Measurements from ENCODE around the gene CHD6.

The CHD6 gene

DNA sequence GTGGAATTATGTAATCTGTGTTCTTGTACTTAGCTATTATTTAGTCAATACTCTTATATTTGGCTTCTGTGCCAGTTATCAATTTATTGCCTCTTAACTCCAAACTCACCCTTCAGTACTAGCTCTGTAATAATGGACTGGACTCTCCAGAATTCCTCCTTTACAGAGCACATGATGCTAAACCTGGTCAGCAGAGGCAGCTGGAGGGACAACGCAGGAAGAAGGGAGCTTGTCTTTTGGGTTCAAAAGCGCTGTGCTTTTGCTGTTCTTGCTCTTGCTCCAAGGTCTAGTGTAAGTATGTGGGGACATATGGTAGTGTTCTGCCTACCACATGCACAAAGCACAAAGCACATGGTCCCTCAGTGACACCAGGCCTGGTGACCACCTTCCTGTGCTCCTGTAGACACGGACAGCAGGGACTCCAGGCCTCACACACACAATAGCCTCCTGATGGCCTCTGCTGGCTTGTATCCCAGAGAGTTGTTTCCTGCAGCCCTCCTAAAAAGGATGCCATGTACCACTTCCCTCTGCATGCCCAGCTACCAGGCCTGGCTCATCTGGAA is 46.1 kb downstream of the CHD6 start:
- FAIRE-seq = no peak
- TF ChIP-seq POU2F2 (IDR thresholded peaks at IDR 0.05; ENCODE audit: low read depth, low read length) = no peak
- no peak for TF ChIP-seq SPI1 (IDR thresholded peaks at IDR 0.05; ENCODE audit: low read depth, low read length)
- TF ChIP-seq POLR2AphosphoS5 (IDR thresholded peaks at IDR 0.05; ENCODE audit: low read depth, low read length) = no peak
- TF ChIP-seq POLR2A (IDR thresholded peaks at IDR 0.05; ENCODE audit: low read depth, low read length) = no peak
- no peak for TF ChIP-seq TAF1 (IDR thresholded peaks at IDR 0.05; ENCODE audit: low read depth, low read length)
- no peak for TF ChIP-seq PAX5 (IDR thresholded peaks at IDR 0.05; ENCODE audit: insufficient read depth, low read length, severe bottlenecking)
- no peak for DNase-seq (ENCODE audit: insufficient read length, low spot score)

DNA sequence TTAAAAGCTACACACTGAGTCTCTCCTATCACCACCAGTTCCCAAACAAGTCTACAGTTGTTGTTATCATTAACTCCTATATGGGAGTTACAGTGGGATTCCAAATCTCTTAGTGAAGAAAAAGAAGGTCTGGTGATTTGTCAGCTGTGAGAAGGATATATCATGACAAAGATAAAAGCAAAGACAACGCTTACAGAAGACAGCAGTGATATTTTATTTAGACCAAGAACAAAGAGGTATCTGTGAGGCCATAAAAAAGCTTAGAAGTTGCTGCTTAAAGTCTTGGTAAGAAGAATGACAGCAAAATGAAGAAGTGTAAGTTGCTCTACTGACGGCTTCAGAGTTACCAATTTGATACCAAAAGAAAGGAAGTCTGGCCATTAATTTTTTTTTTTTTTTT is 47.2 kb downstream of the CHD6 start:
- TF ChIP-seq PAX5 (IDR thresholded peaks at IDR 0.05; ENCODE audit: insufficient read depth, low read length, severe bottlenecking) (no peak), SPI1 (IDR thresholded peaks at IDR 0.05; ENCODE audit: low read depth, low read length) (peak; percentile 10; the same call in 1 of the 2 replicates)
- DNase-seq (ENCODE audit: insufficient read length, low spot score) = no peak
- FAIRE-seq = no peak

DNA sequence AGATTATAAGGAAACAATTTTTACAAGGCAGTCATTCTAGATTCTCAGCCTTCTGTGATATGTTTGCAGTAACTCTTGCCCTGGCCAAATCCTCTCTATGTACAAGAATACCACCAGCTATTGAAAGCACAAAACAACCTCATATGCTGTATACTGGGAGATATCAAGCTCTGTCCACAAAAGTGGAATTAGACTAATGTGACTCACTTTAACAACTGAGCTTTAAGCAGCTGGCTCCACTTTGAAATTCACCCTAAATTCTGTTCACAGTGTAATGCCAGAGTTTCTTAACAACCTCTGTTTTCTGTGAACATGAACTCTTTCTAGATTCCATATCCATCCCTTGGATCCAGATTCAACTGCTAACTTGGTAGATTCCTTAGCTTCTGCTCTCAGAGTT is 47.6 kb downstream of the CHD6 start:
- DNase-seq (ENCODE audit: insufficient read length, low spot score) (no peak), FAIRE-seq (no peak)
- TF ChIP-seq POLR2AphosphoS5 (IDR thresholded peaks at IDR 0.05; ENCODE audit: low read depth, low read length) (no peak), POU2F2 (IDR thresholded peaks at IDR 0.05; ENCODE audit: low read depth, low read length) (no peak), TAF1 (IDR thresholded peaks at IDR 0.05; ENCODE audit: low read depth, low read length) (no peak), PAX5 (IDR thresholded peaks at IDR 0.05; ENCODE audit: insufficient read depth, low read length, severe bottlenecking) (no peak), POLR2A (IDR thresholded peaks at IDR 0.05; ENCODE audit: low read depth, low read length) (no peak), SPI1 (IDR thresholded peaks at IDR 0.05; ENCODE audit: low read depth, low read length) (no peak)

DNA sequence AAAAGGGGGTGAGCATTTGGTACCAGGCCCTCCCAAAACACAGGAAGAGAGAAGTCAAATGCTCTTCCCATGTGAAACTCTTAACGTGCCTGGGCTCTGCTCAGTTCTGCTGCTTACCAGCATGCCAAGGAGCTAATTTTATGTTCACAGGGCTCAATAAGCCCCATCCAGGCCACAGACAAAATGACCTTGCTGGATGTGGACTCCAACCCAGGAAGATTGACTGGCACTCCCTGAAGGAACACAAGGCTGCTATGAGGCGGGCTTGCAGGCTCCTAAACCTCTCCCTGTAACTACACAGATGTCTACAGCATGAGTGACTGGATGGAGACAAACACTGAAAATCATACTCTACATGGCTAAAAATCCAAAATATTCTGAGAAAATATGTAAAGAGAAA is 50.6 kb downstream of the CHD6 start:
- DNase-seq (ENCODE audit: insufficient read length, low spot score) (no peak), FAIRE-seq (no peak)
- TF ChIP-seq TAF1 (IDR thresholded peaks at IDR 0.05; ENCODE audit: low read depth, low read length) (no peak), POLR2A (IDR thresholded peaks at IDR 0.05; ENCODE audit: low read depth, low read length) (no peak), PAX5 (IDR thresholded peaks at IDR 0.05; ENCODE audit: insufficient read depth, low read length, severe bottlenecking) (no peak), SPI1 (IDR thresholded peaks at IDR 0.05; ENCODE audit: low read depth, low read length) (no peak), POU2F2 (IDR thresholded peaks at IDR 0.05; ENCODE audit: low read depth, low read length) (no peak), POLR2AphosphoS5 (IDR thresholded peaks at IDR 0.05; ENCODE audit: low read depth, low read length) (no peak)

DNA sequence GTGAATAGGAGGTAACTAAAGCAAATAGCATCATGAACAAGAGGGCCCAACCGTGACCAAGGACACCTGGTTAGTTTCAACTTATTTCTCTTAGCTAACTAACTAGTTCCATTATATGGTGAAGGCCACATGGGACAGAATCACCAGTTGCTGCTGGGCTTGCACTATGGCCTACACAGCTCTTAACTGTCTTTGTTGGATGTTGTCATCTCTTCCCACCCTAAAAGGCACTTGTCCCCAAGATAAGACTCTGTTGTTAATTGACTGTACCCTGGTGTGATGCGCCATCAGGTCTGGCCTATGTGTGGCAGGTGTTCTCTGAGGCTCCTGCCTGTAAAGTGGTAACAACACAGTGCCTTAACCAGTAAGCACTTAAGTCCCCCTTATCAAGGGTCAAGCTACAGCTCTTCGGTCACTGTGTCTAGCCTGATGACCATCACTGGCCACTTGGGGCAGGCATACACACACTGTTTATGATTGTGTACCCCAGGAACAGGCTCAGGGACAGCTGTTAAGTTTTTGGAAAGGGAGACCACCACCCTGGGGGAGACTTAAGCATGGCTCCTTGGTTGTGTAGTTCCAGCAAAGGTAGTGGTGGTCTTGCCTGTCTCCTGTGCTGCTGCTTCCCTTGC is 51.2 kb downstream of the CHD6 start:
- FAIRE-seq (no peak), DNase-seq (ENCODE audit: insufficient read length, low spot score) (no peak)
- TF ChIP-seq POU2F2 (IDR thresholded peaks at IDR 0.05; ENCODE audit: low read depth, low read length) (no peak), POLR2AphosphoS5 (IDR thresholded peaks at IDR 0.05; ENCODE audit: low read depth, low read length) (no peak), TAF1 (IDR thresholded peaks at IDR 0.05; ENCODE audit: low read depth, low read length) (no peak), POLR2A (IDR thresholded peaks at IDR 0.05; ENCODE audit: low read depth, low read length) (no peak), SPI1 (IDR thresholded peaks at IDR 0.05; ENCODE audit: low read depth, low read length) (no peak)

DNA sequence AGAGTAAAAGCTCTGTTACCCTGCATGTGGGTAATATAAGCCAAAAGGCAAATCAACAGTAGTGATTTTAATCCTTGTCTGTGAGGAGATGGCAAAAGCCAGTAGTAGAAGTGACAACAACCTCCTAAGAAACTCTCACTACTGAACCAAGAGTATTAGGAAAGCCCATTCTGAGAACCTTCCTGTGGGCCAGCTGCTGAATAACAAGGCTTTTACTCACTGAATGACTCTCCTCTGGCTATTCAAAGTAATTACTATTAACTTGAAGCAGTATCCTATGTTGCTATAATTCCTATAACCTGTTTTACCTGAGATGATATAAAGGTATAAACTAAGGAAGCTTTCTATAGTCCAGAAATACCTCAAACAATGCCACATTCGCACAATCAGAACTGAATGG is 55.1 kb downstream of the CHD6 start:
- DNase-seq (ENCODE audit: insufficient read length, low spot score) = no peak
- no peak for FAIRE-seq

DNA sequence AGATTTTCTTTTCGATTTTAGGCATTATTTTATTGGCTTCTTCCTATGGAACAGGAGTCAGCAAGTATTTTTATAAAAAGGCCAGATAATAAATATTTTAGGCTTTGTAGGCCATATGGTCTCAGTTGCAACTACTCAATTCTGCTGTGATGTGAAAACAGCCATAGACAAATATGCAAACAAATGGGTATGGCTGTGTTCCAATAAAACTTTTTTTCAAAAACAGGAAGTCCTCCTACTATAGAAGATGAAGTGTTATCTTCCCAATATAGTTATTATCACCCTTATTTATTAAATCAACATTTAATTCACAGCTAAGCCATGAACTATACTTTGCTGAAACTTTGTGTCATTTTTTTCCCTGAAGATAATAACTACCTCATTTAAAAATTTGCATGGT is 57.2 kb downstream of the CHD6 start:
- FAIRE-seq (no peak), DNase-seq (ENCODE audit: insufficient read length, low spot score) (no peak)
- TF ChIP-seq SPI1 (IDR thresholded peaks at IDR 0.05; ENCODE audit: low read depth, low read length) (peak; percentile 46; the same call in 1 of the 2 replicates), POU2F2 (IDR thresholded peaks at IDR 0.05; ENCODE audit: low read depth, low read length) (no peak), TAF1 (IDR thresholded peaks at IDR 0.05; ENCODE audit: low read depth, low read length) (no peak), POLR2AphosphoS5 (IDR thresholded peaks at IDR 0.05; ENCODE audit: low read depth, low read length) (no peak)

More for the DNA sequence above, 55.1 kb downstream of the CHD6 start:
- TF ChIP-seq SPI1 (IDR thresholded peaks at IDR 0.05; ENCODE audit: low read depth, low read length) = no peak
- no peak for TF ChIP-seq TAF1 (IDR thresholded peaks at IDR 0.05; ENCODE audit: low read depth, low read length)
- TF ChIP-seq PAX5 (IDR thresholded peaks at IDR 0.05; ENCODE audit: insufficient read depth, low read length, severe bottlenecking) = no peak
- no peak for TF ChIP-seq POLR2AphosphoS5 (IDR thresholded peaks at IDR 0.05; ENCODE audit: low read depth, low read length)
- TF ChIP-seq POU2F2 (IDR thresholded peaks at IDR 0.05; ENCODE audit: low read depth, low read length) = no peak
- no peak for TF ChIP-seq POLR2A (IDR thresholded peaks at IDR 0.05; ENCODE audit: low read depth, low read length)

DNA sequence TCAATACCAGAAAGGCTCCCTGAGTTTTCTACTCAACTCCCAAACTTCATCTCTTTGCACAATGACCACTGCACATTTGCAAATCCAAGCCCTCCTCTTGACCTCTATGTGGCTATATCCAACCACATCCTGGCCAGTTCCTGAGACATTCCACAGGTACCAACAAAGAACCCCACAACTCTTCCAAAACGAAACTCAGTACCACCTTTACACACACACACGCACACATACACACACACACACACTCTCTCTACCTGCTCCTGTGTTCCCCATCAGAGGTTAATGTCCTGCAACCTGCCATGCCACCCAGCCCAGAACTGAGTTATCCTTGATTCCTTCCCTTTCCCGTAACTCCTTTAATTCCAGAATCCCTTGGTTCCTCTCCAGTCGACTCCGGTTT is 58.5 kb downstream of the CHD6 start:
- FAIRE-seq (peak; percentile 5), DNase-seq (ENCODE audit: insufficient read length, low spot score) (no peak)
- TF ChIP-seq POU2F2 (IDR thresholded peaks at IDR 0.05; ENCODE audit: low read depth, low read length) (no peak), POLR2A (IDR thresholded peaks at IDR 0.05; ENCODE audit: low read depth, low read length) (no peak), PAX5 (IDR thresholded peaks at IDR 0.05; ENCODE audit: insufficient read depth, low read length, severe bottlenecking) (no peak), POLR2AphosphoS5 (IDR thresholded peaks at IDR 0.05; ENCODE audit: low read depth, low read length) (no peak), TAF1 (IDR thresholded peaks at IDR 0.05; ENCODE audit: low read depth, low read length) (no peak), SPI1 (IDR thresholded peaks at IDR 0.05; ENCODE audit: low read depth, low read length) (no peak)

DNA sequence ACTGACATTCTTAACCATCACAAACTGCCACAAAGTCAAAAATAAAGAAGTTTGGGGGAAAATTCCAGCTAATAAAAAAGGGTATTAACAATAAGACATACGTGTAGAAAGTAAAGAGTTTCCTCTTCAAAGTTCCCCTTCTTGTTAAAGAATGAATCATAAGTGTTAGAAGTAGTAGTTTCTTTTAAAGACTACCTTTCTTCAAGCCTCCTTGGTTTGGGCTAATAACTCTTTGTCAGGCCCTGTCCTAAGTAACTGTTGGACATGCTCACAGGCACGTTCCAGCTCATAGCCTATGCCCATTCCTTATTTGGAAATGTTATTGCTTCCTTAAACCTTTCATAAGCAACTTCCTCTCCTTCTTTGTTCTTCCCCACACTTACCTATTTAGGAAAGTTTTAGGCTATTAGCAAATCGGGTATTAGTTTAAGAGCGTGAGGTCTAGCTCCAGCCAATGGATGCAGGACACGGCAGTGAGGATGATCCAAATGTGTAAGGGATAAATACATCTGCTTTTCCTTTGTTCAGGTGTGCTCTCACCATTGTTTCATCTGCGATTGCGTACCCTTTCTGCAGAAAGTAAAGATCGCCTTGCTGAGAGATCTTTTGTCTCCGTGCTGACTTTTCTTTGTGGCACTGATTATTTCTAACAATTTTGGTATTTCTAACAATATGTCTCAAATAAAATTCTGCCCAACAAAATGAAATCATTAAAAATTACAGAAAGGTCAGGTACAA is 64.9 kb downstream of the CHD6 start:
- DNase-seq (ENCODE audit: insufficient read length, low spot score) = no peak
- FAIRE-seq = no peak
- TF ChIP-seq PAX5 (IDR thresholded peaks at IDR 0.05; ENCODE audit: insufficient read depth, low read length, severe bottlenecking) = no peak
- TF ChIP-seq POLR2AphosphoS5 (IDR thresholded peaks at IDR 0.05; ENCODE audit: low read depth, low read length) = no peak
- no peak for TF ChIP-seq SPI1 (IDR thresholded peaks at IDR 0.05; ENCODE audit: low read depth, low read length)
- TF ChIP-seq TAF1 (IDR thresholded peaks at IDR 0.05; ENCODE audit: low read depth, low read length) = no peak

Data from GM12891 (cell line).